Activated naive CD4-positive, alpha-beta T cell treated with anti-CD3 and anti-CD28 coated beads for 36 hours (primary cell): ENCODE data around the gene SCART1. TPM values are rescaled to one million over a fixed set of nuclear protein-coding genes. Genes with fewer than 3 reads are reported as not detected.

Source experiments
- CTCF ChIA-PET: fragments of 350-600 bp; sonication (Branson Sonifier 250); formaldehyde crosslinking; loops from one replicate; lab custom pipeline; 2021; ENCODE audit warnings: antibody characterized with exemption; lab: Charles Lee
- DNase-seq: peaks from one replicate; pipeline ENCODE4 v3.0.0-alpha.2; 2020
- H3K27ac Mint-ChIP-seq: one replicate; pipeline ENCODE4 v1.8.0; 2021; ENCODE audit warnings: mild to moderate bottlenecking, mixed read lengths
- H3K27me3 Mint-ChIP-seq: one replicate; pipeline ENCODE4 v1.8.0; 2021; ENCODE audit warnings: low read depth, mixed read lengths
- H3K36me3 Mint-ChIP-seq: one replicate; pipeline ENCODE4 v1.8.0; 2021; ENCODE audit warnings: low read depth, mixed read lengths
- H3K4me1 Mint-ChIP-seq: one replicate; pipeline ENCODE4 v1.8.0; 2021; ENCODE audit warnings: low read depth, mixed read lengths
- H3K4me3 Mint-ChIP-seq: one replicate; pipeline ENCODE4 v1.8.0; 2021; ENCODE audit warnings: mild to moderate bottlenecking, moderate library complexity, mixed read lengths
- H3K9me3 Mint-ChIP-seq: one replicate; pipeline ENCODE4 v1.8.0; 2021; ENCODE audit warnings: mixed read lengths
- intact Hi-C: fragments of 100-400 bp; cut with micrococcal nuclease; formaldehyde crosslinking; loops from one replicate; pipeline ENCODE4 v1.15.1; 2023
- total RNA-seq, 2 experiments: library from RNA; stranded (reverse); gene quantifications; one replicate each; pipeline ENCODE4 v1.2.3, GENCODE V29; 2021

SCART1 gene
- total RNA-seq, 2 experiments from 2014 or later = 1.5 to 1.6 TPM

DNA sequence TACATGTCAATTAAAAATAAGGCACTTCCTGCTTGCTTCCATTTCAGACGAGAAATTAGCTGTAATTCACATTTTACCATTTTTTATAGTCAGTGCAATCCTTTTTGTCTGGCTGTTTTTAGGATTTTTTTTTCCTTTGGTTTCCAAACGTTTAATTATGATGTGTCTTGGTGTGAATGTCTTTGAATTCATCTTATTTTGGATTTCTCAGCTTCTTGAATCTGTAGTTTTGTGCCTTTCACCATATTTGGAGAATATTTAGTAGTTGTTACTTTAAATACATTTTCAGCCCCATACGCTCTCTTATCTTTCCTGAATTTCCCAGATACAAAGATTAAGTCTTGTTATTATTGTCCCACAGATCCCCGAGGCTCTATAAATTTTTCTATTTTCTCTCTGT lies 2.4 kb upstream of the SCART1 start:
- CTCF ChIA-PET = interaction anchor here (1.0 kb wide), 1 partner anchor 13 kb away, joined by 6 read pairs; no protein-coding TSS in a partner anchor
- Mint-ChIP-seq H3K4me1 (no peaks in the 10 kb centered on the region), H3K27ac (no peak overlapping the region), H3K4me3 (no peak overlapping the region), H3K36me3 (peaks cover 15% of the 10 kb centered on the region), H3K27me3 (no peaks in the 10 kb centered on the region), H3K9me3 (peaks cover 27% of the 10 kb centered on the region)
- intact Hi-C loops = no loop called here
- no peak for DNase-seq

DNA sequence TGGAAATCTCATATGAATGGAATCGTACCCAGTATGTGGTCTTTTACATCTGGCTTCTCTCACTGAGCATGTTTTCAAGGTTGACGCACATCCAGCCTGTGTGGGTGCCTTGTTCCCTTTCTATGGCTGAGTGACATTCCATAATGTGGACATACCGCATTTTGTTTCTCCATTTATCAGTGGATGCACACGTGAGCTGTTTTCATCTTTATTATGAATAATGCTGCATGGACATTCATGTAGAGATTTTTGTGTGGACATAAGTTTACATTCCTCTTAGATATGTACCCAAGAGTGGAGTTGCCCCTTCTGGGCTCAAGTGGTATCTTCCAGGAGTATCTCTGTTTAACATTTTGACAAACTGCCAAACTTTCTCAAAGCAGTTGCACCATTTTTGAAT lies 1.3 kb upstream of the SCART1 start:
- Mint-ChIP-seq H3K27me3 (no peaks in the 10 kb centered on the region), H3K4me3 (no peak overlapping the region), H3K9me3 (peaks cover 19% of the 10 kb centered on the region), H3K4me1 (no peaks in the 10 kb centered on the region), H3K36me3 (peaks cover 9% of the 10 kb centered on the region), H3K27ac (no peak overlapping the region)
- CTCF ChIA-PET = no interaction called here
- DNase-seq = no peak
- intact Hi-C loops = no loop called here

DNA sequence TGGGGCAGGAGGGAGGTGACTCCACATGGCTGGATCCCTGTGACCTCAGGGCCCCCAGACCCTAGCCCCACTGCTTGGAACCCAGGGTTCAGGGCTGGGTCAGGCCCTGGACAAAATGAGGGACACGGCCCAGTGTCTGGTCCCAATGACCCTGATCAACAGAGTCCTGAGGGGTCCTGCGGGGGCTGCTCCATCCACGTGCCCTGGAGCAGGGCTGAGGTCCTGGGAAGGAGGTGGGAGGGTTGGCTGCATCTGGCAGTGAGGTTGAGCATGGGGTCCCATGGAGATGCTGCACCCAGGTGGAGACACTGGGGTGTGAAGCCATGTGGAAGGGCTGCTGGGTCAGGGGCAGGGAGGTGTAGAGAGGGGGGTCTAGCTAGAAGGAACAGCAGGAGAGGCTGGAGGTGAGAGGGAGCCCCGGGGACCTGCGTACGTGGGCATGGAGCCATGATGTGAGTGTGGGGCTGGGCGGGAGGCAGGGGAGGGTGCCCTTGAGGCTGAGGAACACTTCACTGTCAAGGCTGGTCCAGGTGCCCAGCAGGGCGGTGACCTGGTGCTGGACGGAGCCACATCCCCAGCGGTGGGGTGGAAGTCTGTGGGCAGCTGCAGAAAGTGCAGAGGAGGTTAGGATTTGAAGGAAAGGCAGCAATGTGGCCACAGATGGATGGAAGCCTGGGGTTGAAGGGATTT lies 604 bp downstream of the SCART1 start:
- Mint-ChIP-seq H3K36me3 (no peaks in the 10 kb centered on the region), H3K9me3 (peaks cover 2% of the 10 kb centered on the region), H3K4me3 (no peak overlapping the region), H3K27ac (no peak overlapping the region), H3K27me3 (no peaks in the 10 kb centered on the region), H3K4me1 (no peaks in the 10 kb centered on the region)
- DNase-seq = no peak
- intact Hi-C loops = no loop called here
- CTCF ChIA-PET = interaction anchor here (0.7 kb wide), 1 partner anchor 16 kb away, joined by 3 read pairs; no protein-coding TSS in a partner anchor

DNA sequence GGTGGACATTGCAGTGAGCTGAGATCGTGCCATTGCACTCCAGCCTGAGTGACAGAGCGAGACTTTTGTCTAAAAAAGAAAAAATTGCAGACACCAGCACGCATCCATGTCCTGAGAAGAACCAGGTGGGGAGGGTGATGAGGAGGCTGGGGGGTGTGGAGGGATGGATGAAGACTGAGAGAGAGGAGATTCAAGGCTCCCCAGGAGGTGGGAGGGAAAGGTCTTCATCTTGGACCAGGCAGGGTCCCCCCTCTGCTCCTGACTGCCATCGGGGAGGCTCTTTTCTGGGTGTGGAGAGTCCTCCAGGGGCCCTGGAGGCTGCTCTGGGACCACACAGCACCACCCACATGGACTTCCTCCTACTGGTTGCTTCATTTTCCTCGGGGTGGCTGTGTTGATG lies 1.5 kb downstream of the SCART1 start:
- Mint-ChIP-seq H3K27ac (no peak overlapping the region), H3K36me3 (no peaks in the 10 kb centered on the region), H3K4me3 (no peak overlapping the region), H3K9me3 (no peaks in the 10 kb centered on the region), H3K27me3 (no peaks in the 10 kb centered on the region), H3K4me1 (no peaks in the 10 kb centered on the region)
- intact Hi-C loops = no loop called here
- CTCF ChIA-PET = no interaction called here
- no peak for DNase-seq

DNA sequence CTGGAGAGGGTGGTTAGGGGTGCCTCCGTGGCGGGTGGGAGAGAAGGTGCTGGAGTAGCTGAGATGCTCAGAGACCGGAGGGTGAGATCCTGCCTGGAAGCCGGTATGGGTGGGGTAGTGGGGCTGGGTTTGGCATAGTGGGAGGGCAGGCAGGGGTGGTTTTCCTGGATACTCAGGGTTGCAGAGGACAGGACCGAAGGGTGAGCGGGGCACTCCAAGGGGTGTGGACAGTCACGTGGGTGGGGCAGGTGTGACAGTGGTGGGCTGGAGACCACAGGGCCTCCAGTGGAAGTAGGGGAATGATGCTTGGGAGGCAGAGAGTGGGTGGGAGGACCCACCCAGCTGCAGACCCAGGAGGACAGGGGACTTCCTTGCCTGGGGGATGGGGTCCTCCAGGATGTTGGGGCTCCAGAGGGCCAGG lies 1.9 kb downstream of the SCART1 start:
- Mint-ChIP-seq H3K4me1 (no peaks in the 10 kb centered on the region), H3K4me3 (no peak overlapping the region), H3K27me3 (no peaks in the 10 kb centered on the region), H3K9me3 (no peaks in the 10 kb centered on the region), H3K36me3 (no peaks in the 10 kb centered on the region), H3K27ac (no peak overlapping the region)
- intact Hi-C loops = no loop called here
- CTCF ChIA-PET = no interaction called here
- no peak for DNase-seq

DNA sequence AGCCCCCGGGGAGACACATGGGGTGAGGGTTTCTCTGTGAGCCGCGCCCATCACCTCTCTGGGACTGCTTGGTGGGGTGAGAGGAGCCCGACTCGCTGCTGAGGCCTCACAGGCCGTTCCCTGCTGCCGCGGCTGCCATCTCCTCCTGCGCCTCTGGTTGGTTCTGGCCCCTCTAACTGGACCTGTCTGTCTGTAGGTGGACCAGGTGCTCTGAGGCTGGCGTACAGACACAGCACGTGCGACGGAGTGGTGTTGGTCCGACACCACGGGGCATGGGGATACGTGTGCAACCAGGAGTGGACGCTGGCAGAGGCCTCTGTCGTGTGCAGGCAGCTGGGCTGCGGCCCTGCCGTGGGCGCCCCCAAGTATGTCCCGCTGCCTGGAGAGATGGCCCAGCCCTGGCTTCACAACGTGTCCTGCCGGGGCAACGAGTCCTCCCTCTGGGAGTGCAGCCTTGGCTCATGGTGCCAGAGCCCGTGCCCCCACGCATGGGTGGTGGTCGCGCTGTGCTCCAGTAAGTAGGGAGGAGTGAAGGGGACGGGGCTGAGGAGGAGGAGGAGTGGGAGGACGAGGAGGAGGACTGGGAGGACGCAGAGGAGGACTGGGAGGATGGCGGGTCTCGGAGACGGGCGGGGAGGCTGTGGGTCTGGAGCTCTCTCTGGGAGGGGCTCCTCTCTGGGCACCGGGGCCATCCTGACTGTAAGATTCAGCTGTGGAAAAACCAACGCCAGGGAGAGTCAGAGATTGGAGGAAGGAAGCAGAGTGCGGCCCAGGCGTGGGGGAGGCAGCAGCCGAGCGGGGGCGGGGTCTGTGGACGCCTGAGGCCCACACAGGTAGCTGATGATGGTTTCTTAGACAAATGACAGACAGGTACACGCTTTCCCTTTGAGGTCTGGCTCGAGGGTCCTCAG lies 2.6 kb downstream of the SCART1 start:
- intact Hi-C loops = no loop called here
- H3K9me3 Mint-ChIP-seq = no peaks in the 10 kb centered on the region
- no peaks in the 10 kb centered on the region for H3K27me3 Mint-ChIP-seq
- H3K36me3 Mint-ChIP-seq = no peaks in the 10 kb centered on the region
- DNase-seq = no peak
- no peaks in the 10 kb centered on the region for H3K4me1 Mint-ChIP-seq
- H3K27ac Mint-ChIP-seq = no peak overlapping the region
- CTCF ChIA-PET = interaction anchor here (0.5 to 1.7 kb wide), 2 partner anchors 19 to 650 kb away, joined by 3 to 5 read pairs; no protein-coding TSS in a partner anchor
- no peak overlapping the region for H3K4me3 Mint-ChIP-seq

DNA sequence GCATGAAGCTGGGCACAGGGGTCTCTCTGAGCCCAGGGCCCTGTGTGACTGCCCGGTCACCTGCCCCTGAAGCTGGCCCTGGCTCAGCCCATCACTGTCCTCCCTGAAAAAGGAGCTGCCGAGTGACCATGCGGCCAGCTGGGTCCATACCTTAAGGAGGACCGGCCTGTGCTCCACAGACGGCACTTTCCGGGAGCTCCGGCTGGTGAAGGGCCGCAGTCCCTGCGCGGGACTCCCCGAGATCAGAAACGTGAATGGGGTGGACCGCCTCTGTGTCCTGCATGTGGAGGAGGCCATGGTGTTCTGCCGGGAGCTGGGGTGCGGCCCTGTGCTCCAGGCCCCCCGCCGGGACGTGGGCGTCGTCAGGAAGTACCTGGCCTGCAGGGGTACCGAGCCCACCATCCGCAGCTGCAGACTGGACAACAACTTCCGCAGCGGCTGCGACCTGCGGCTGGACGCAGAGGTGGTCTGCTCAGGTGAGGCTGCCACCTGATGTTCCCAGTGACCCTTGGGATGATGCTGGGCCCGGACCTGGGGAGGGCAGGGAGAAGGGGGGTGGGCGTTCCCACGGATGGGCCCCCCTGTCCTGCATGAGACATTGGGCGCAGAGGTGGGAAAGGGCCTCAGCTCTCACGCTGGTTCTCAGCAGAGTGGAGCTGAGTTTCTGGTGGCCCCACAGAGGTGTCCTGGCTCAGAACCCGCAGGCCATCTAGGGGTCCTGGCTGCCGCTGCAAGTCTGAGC lies 3.5 kb downstream of the SCART1 start:
- CTCF ChIA-PET = interaction anchor here (1.7 kb wide), 1 partner anchor 19 kb away, joined by 3 read pairs; no protein-coding TSS in a partner anchor
- Mint-ChIP-seq H3K27me3 (no peaks in the 10 kb centered on the region), H3K9me3 (no peaks in the 10 kb centered on the region), H3K4me3 (no peak overlapping the region), H3K27ac (no peak overlapping the region), H3K36me3 (no peaks in the 10 kb centered on the region), H3K4me1 (no peaks in the 10 kb centered on the region)
- no peak for DNase-seq
- intact Hi-C loops = no loop called here

DNA sequence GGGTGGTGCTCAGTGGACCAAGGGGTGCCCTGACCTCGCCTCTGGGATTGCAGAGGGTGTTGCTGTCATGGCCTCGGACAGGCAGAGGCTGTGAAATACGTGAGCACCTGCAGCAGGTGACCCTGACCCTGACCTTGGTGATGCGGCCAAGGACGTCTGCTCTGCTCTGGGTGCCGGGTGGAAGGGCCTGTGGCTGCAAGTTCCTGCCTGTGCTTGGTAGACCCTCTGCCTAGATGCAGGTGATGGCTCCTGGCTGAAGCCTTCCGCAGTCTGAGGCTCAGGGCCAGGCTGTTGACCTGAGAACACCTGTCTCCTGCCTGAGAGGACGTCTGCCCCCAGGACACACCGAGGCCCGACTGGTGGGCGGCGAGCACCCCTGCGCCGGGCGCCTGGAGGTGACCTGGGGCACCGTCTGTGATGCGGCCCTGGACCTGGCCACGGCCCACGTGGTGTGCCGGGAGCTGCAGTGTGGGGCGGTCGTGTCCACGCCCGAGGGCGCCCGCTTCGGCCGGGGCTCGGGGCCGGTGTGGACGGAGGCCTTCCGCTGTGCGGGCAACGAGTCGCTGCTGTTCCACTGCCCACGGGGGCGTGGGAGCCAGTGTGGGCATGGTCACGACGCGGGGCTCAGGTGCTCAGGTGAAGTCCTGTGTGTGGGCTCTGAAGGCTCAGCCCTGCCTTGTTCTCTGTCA lies 4.4 kb downstream of the SCART1 start:
- Mint-ChIP-seq H3K4me1 (no peaks in the 10 kb centered on the region), H3K9me3 (no peaks in the 10 kb centered on the region), H3K27me3 (no peaks in the 10 kb centered on the region), H3K4me3 (no peak overlapping the region), H3K27ac (no peak overlapping the region), H3K36me3 (no peaks in the 10 kb centered on the region)
- no peak for DNase-seq
- CTCF ChIA-PET = interaction anchor here (1.7 kb wide), 1 partner anchor 20 kb away, joined by 3 read pairs; no protein-coding TSS in a partner anchor
- intact Hi-C loops = no loop called here

DNA sequence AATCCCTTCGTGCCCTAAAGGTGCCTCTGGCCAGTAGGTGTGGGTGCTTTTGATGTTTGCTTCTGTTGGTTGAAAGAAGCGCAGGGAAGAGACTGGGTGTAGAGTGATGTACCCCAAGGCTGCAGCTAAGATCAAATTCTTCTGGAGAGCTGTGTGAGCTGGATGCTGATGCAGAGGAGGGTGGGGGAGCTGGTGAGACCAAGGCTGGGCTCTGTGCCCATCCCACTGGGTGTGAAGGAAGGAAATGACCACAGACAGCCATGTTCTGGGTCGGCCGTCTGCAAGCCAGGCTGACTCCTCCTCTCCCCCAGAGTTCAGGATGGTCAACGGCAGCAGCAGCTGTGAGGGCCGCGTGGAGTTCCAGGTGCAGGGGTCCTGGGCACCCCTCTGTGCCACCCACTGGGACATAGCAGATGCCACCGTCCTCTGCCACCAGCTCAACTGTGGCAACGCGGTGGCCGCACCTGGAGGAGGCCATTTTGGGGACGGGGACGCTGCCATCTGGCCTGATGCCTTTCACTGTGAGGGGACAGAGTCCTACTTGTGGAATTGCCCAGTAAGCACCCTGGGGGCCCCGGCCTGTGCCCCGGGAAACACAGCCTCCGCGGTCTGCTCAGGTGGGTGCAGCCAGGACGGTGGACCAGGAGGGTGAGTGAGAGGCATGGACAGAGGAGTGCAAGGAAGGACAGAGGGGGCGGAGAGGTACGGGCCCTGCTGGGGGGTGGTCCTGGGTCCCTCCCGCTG lies 5.1 kb downstream of the SCART1 start:
- no peaks in the 10 kb centered on the region for H3K27me3 Mint-ChIP-seq
- H3K4me1 Mint-ChIP-seq = no peaks in the 10 kb centered on the region
- CTCF ChIA-PET = no interaction called here
- DNase-seq = no peak
- no peaks in the 10 kb centered on the region for H3K36me3 Mint-ChIP-seq
- H3K27ac Mint-ChIP-seq = no peak overlapping the region
- H3K4me3 Mint-ChIP-seq = no peak overlapping the region
- intact Hi-C loops = no loop called here
- no peaks in the 10 kb centered on the region for H3K9me3 Mint-ChIP-seq

DNA sequence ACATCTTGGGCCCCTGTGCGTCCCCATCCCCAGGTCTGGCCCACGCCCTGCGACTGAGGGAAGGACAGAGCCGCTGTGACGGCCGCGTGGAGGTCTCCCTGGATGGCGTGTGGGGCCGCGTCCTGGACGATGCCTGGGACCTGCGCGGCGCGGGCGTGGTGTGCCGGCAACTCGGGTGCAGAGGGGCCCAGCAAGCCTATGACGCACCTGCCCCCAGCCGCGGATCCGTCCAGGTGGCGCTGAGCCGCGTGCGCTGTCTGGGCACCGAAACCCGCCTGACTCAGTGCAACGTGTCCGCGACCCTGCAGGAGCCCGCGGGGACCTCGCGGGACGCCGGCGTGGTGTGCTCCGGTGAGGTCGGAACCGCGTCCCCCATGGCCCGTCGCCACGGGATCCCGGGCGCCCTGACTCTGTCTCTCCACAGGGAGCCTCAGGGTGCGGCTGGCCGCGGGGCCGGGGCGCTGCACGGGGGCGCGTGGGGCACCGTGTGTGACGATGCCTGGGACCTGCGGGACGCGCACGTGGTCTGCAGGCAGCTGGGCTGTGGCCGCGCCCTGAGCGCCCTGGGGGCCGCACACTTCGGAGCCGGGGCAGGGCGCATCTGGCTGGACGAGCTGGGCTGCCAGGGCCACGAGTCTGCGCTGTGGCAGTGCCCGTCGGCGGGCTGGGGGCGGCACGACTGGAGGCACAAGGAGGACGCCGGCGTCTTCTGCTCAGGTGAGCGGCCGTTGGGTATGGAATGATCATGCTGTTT lies 5.9 kb downstream of the SCART1 start:
- no peaks in the 10 kb centered on the region for H3K36me3 Mint-ChIP-seq
- no peak overlapping the region for H3K27ac Mint-ChIP-seq
- H3K4me1 Mint-ChIP-seq = no peaks in the 10 kb centered on the region
- intact Hi-C loops = no loop called here
- CTCF ChIA-PET = no interaction called here
- no peak overlapping the region for H3K4me3 Mint-ChIP-seq
- H3K27me3 Mint-ChIP-seq = no peaks in the 10 kb centered on the region
- H3K9me3 Mint-ChIP-seq = no peaks in the 10 kb centered on the region
- no peak for DNase-seq
